HEK293T (cell line): ENCODE data around the gene KRTAP10-7.

ENCODE experiments used
- ARNT ChIP-seq: fragments of 450-650 bp; IDR thresholded peaks from 2 replicates; pipeline ENCODE4 v1.6.1; 2017; ENCODE audit warnings: mild to moderate bottlenecking
- CTBP1 ChIP-seq: fragments of 450-650 bp; IDR thresholded peaks from 2 replicates; pipeline ENCODE4 v1.6.1; 2016; ENCODE audit warnings: borderline replicate concordance
- ELF4 ChIP-seq: fragments of 450-650 bp; IDR thresholded peaks from 2 replicates; pipeline ENCODE4 v1.6.1; 2017; ENCODE audit warnings: antibody characterized with exemption
- FOXK2 ChIP-seq: fragments of 450-650 bp; IDR thresholded peaks from 2 replicates; pipeline ENCODE4 v1.6.1; 2016; ENCODE audit warnings: mild to moderate bottlenecking
- FOXM1 ChIP-seq: fragments of 450-650 bp; IDR thresholded peaks from 2 replicates; pipeline ENCODE4 v1.6.1; 2017; ENCODE audit warnings: mild to moderate bottlenecking, borderline replicate concordance
- HDGF ChIP-seq: fragments of 450-650 bp; IDR thresholded peaks from 2 replicates; pipeline ENCODE4 v1.6.1; 2017; ENCODE audit warnings: antibody characterized with exemption, borderline replicate concordance
- L3MBTL2 ChIP-seq: fragments of 450-650 bp; conservative IDR thresholded peaks from 2 replicates; pipeline ENCODE4 v1.6.1; 2016; ENCODE audit warnings: mild to moderate bottlenecking
- NFRKB ChIP-seq: fragments of 450-650 bp; IDR thresholded peaks from 2 replicates; pipeline ENCODE4 v1.6.1; 2016; ENCODE audit warnings: mild to moderate bottlenecking, moderate library complexity
- SP1 ChIP-seq: fragments of 450-650 bp; IDR thresholded peaks from 2 replicates; pipeline ENCODE4 v1.6.1; 2017
- TARDBP ChIP-seq: fragments of 450-650 bp; IDR thresholded peaks from 2 replicates; pipeline ENCODE4 v1.6.1; 2016
- ZNF384 ChIP-seq: fragments of 450-650 bp; IDR thresholded peaks from 2 replicates; pipeline ENCODE4 v1.6.1; 2016
- TF ChIP-seq, protein P1 (sequence below): fragments of 450-650 bp; IDR thresholded peaks from 2 replicates; pipeline ENCODE4 v1.6.1; 2016

DNA sequence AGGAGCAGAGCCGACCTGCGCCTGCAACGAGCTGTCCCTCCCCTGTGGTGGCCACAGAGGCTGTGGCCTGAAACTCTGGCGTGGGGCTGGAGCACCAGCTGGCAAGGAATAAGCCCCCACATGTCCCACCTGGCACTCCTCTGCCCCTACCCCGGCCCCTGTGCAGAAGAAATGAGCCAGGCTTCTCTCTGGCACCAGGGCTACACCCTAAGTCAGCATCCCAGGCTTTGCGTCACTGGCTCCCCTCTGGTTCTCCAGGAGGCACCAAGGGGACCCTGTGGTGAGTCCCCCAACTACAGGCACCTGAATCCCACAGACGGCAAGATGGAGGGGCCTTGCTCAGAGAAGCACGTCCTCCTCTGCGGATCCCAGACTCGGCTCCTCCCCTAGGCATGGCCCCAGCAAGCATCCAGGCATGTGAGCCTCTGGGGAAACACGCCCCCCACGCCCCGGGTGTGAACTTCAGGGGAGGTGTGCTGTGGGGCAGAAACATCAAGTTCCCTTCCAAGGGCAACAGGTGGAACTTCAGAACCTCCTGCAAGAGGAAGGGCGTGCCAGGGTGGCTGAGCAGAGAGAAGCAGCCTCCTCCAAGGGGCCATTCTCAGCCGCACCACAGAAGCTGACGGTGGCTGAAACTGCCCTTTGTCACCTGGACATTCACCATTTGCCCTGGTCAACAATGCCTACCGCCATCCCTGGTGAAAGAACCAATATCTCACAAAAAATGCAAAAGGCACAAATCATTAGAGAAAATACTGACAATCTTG is 2.9 kb downstream of the KRTAP10-7 start:
- TF ChIP-seq SP1, result no peak
- no peak for TF ChIP-seq HDGF
- TF ChIP-seq, protein P1, sequence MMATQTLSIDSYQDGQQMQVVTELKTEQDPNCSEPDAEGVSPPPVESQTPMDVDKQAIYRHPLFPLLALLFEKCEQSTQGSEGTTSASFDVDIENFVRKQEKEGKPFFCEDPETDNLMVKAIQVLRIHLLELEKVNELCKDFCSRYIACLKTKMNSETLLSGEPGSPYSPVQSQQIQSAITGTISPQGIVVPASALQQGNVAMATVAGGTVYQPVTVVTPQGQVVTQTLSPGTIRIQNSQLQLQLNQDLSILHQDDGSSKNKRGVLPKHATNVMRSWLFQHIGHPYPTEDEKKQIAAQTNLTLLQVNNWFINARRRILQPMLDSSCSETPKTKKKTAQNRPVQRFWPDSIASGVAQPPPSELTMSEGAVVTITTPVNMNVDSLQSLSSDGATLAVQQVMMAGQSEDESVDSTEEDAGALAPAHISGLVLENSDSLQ, result no peak
- TF ChIP-seq ZNF384, result no peak
- TF ChIP-seq ARNT, result no peak
- no peak for TF ChIP-seq CTBP1
- no peak for TF ChIP-seq FOXM1
- no peak for TF ChIP-seq TARDBP
- TF ChIP-seq ELF4, result no peak
- TF ChIP-seq NFRKB, result no peak
- TF ChIP-seq L3MBTL2, result no peak
- TF ChIP-seq FOXK2, result no peak
